IPS-18a (cell line): ENCODE measurements around the gene TMEM126A.

Experiments
- H3K27ac ChIP-seq: one replicate; pipeline ENCODE4 v1.5.1; 2013; ENCODE audit warnings: low read length
- H3K27me3 ChIP-seq: one replicate; pipeline ENCODE4 v1.6.1; 2013; ENCODE audit warnings: mild to moderate bottlenecking, low read length; ENCODE audit not compliant: control insufficient read depth, insufficient read depth
- H3K36me3 ChIP-seq: one replicate; pipeline ENCODE4 v1.6.1; 2013; ENCODE audit warnings: low read depth, low read length; ENCODE audit not compliant: control insufficient read depth
- H3K4me1 ChIP-seq: one replicate; pipeline ENCODE4 v1.6.1; 2013; ENCODE audit warnings: low read depth, low read length; ENCODE audit not compliant: control insufficient read depth
- H3K4me3 ChIP-seq: one replicate; pipeline ENCODE4 v1.5.1; 2013; ENCODE audit warnings: low read length
- H3K9ac ChIP-seq: one replicate; pipeline ENCODE4 v1.6.1; 2013; ENCODE audit warnings: mild to moderate bottlenecking, low read length, moderate library complexity
- H3K9me3 ChIP-seq: one replicate; pipeline ENCODE4 v1.6.1; 2013; ENCODE audit warnings: low read depth, low read length; ENCODE audit not compliant: control insufficient read depth

The TMEM126A gene

GRCh38 chr11:85704967-85705366 lies 57.2 kb downstream of the TMEM126A start:
- H3K27me3 ChIP-seq, result no peaks in the 10 kb centered on the region
- no peak overlapping the region for H3K27ac ChIP-seq
- no peaks in the 10 kb centered on the region for H3K4me1 ChIP-seq
- no peaks in the 10 kb centered on the region for H3K9me3 ChIP-seq
- H3K9ac ChIP-seq, result no peak overlapping the region
- no peaks in the 10 kb centered on the region for H3K36me3 ChIP-seq
- no peak overlapping the region for H3K4me3 ChIP-seq

DNA sequence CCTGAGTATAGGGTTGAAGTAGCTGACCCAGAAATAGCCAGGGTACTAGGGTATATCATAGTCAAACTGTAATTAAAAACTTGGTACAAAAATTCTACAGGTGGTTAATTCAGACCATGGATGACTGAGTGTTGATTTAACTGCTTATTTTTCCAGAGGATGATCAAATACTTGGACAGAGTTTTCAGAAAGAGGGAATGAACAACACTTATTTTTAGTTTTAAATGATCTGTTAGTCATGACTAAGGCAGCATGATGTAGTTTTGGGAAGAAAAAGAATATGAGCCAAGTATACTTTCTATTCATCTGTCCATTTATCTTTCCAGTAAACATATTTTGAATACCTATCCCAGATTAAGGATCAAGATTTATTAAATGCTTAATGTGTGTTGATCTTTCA lies 58.0 kb downstream of the TMEM126A start:
- no peaks in the 10 kb centered on the region for H3K36me3 ChIP-seq
- no peaks in the 10 kb centered on the region for H3K9me3 ChIP-seq
- no peaks in the 10 kb centered on the region for H3K27me3 ChIP-seq
- H3K27ac ChIP-seq, result no peak overlapping the region
- no peak overlapping the region for H3K4me3 ChIP-seq
- no peaks in the 10 kb centered on the region for H3K4me1 ChIP-seq
- H3K9ac ChIP-seq, result no peak overlapping the region
